Measurements from ENCODE around the gene LRRC17. TPM values are rescaled to one million over a fixed set of nuclear protein-coding genes. Genes with fewer than 3 reads are reported as not detected.

LRRC17 gene
- polyA plus RNA-seq, 1 experiment = 964 TPM

GRCh38 chr7:102908676-102909075 is 4.1 kb upstream of the LRRC17 start:
- CTCF ChIA-PET = no interaction called here
- POLR2A ChIA-PET = no interaction called here

GRCh38 chr7:102913826-102914225 is 1.0 kb downstream of the LRRC17 start:
- Histone ChIP-seq H3K9me3 (ENCODE audit: control insufficient read depth, insufficient read depth, low read length) (no peaks in the 10 kb centered on the region), H3K27me3 (ENCODE audit: control insufficient read depth, insufficient read depth, low read length) (no peaks in the 10 kb centered on the region), H3K4me3 (ENCODE audit: low read depth, low read length) (peak overlapping the region; percentile 71), H3K27ac (ENCODE audit: low read depth, low read length) (peak overlapping the region; percentile 73)
- TF ChIP-seq, protein P1, sequence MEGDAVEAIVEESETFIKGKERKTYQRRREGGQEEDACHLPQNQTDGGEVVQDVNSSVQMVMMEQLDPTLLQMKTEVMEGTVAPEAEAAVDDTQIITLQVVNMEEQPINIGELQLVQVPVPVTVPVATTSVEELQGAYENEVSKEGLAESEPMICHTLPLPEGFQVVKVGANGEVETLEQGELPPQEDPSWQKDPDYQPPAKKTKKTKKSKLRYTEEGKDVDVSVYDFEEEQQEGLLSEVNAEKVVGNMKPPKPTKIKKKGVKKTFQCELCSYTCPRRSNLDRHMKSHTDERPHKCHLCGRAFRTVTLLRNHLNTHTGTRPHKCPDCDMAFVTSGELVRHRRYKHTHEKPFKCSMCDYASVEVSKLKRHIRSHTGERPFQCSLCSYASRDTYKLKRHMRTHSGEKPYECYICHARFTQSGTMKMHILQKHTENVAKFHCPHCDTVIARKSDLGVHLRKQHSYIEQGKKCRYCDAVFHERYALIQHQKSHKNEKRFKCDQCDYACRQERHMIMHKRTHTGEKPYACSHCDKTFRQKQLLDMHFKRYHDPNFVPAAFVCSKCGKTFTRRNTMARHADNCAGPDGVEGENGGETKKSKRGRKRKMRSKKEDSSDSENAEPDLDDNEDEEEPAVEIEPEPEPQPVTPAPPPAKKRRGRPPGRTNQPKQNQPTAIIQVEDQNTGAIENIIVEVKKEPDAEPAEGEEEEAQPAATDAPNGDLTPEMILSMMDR (IDR thresholded peaks at IDR 0.05; ENCODE audit: low read depth, low read length) = no peak
- no peak for DNase-seq (ENCODE audit: low read depth, low spot score)
- POLR2A ChIA-PET = interaction anchor here (1.4 to 3.2 kb wide), 6 partner anchors 20 to 156 kb away, joined by 3 to 22 read pairs (median 16); no protein-coding TSS in a partner anchor
- CTCF ChIA-PET = interaction anchor here (0.7 to 3.9 kb wide), 3 partner anchors 12 to 156 kb away, joined by 6 to 22 read pairs (median 19); no protein-coding TSS in a partner anchor

More at GRCh38 chr7:102908676-102909075, 4.1 kb upstream of the LRRC17 start:
- DNase-seq (ENCODE audit: low read depth, low spot score) = no peak
- Histone ChIP-seq H3K9me3 (ENCODE audit: control insufficient read depth, insufficient read depth, low read length) (no peaks in the 10 kb centered on the region), H3K27ac (ENCODE audit: low read depth, low read length) (no peak overlapping the region), H3K4me3 (ENCODE audit: low read depth, low read length) (no peak overlapping the region), H3K27me3 (ENCODE audit: control insufficient read depth, insufficient read depth, low read length) (no peaks in the 10 kb centered on the region)
- TF ChIP-seq, protein P1 (IDR thresholded peaks at IDR 0.05; ENCODE audit: low read depth, low read length) = no peak

DNA sequence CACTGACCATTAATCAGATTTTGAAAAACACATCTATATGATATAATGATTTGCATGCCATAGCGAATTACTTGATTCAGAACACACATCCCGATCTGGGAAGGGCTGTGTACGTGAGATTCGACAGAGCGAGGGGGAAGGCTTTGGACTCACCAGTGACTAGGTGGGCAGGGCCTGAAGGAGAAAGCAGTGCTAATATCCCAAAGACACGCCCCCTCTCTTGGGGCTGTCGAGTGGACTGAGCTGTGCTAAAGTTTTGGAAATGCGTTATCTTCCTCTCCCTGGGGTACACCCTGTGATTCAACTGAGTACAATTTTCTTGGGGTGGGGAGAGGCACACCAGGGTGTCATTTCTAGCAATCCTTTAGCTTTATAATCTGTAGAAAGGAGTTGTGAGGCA is 1.8 kb downstream of the LRRC17 start:
- H3K4me3 ChIP-seq (ENCODE audit: low read depth, low read length) = peak overlapping the region; percentile 71
- no peaks in the 10 kb centered on the region for H3K9me3 ChIP-seq (ENCODE audit: control insufficient read depth, insufficient read depth, low read length)
- H3K27me3 ChIP-seq (ENCODE audit: control insufficient read depth, insufficient read depth, low read length) = no peaks in the 10 kb centered on the region
- ChIA-PET CTCF (interaction anchor here (0.9 to 3.9 kb wide), 3 partner anchors 11 to 147 kb away, joined by 3 to 22 read pairs (median 19); no protein-coding TSS in a partner anchor), POLR2A (interaction anchor here (0.7 to 3.2 kb wide), 7 partner anchors 19 to 166 kb away, joined by 3 to 17 read pairs (median 5); partner anchors contain the start of gene FAM185A)
- peak overlapping the region; percentile 73 for H3K27ac ChIP-seq (ENCODE audit: low read depth, low read length)
- peak; percentile 84 for DNase-seq (ENCODE audit: low read depth, low spot score)
- TF ChIP-seq, protein P1 (IDR thresholded peaks at IDR 0.05; ENCODE audit: low read depth, low read length) = no peak

GRCh38 chr7:102916426-102916825 is 3.6 kb downstream of the LRRC17 start:
- ChIA-PET CTCF (interaction anchor here (1.0 to 3.9 kb wide), 4 partner anchors 9 to 147 kb away, joined by 4 to 22 read pairs (median 12); no protein-coding TSS in a partner anchor), POLR2A (interaction anchor here (0.6 to 1.7 kb wide), 8 partner anchors 10 to 92 kb away, joined by 3 to 11 read pairs (median 4); no protein-coding TSS in a partner anchor)
- peak overlapping the region; percentile 52 for H3K4me3 ChIP-seq (ENCODE audit: low read depth, low read length)
- peak; percentile 36 for DNase-seq (ENCODE audit: low read depth, low spot score)
- H3K9me3 ChIP-seq (ENCODE audit: control insufficient read depth, insufficient read depth, low read length) = peaks cover 3% of the 10 kb centered on the region; the same call in 1 of the 2 replicates
- peak overlapping the region; percentile 43 for H3K27ac ChIP-seq (ENCODE audit: low read depth, low read length)
- TF ChIP-seq, protein P1 (IDR thresholded peaks at IDR 0.05; ENCODE audit: low read depth, low read length) = peak; percentile 28; the same call in 1 of the 2 replicates
- no peaks in the 10 kb centered on the region for H3K27me3 ChIP-seq (ENCODE audit: control insufficient read depth, insufficient read depth, low read length)

DNA sequence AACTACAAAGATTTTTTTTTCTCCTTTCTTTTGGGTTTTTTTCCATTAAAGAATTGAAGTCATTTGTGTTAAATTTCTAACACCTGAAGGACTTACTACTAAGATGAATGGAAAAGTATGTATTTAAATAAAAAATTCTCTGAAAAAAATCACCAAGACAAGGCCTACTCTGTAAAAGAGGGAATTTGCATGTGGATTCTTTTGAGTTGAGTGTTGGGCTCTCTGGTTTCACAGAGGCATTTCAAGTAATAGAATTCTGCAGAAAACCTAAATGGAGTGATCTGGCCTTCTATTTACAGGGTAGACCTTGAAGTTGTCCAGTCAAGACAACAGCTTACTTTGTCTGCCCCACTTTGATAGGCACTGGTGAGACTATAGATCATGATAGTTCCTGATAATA is 4.1 kb downstream of the LRRC17 start:
- Histone ChIP-seq H3K27me3 (ENCODE audit: control insufficient read depth, insufficient read depth, low read length) (no peaks in the 10 kb centered on the region), H3K4me3 (ENCODE audit: low read depth, low read length) (peak overlapping the region; percentile 40), H3K9me3 (ENCODE audit: control insufficient read depth, insufficient read depth, low read length) (peaks cover 3% of the 10 kb centered on the region; the same call in 1 of the 2 replicates), H3K27ac (ENCODE audit: low read depth, low read length) (no peak overlapping the region)
- POLR2A ChIA-PET = interaction anchor here (0.7 to 1.2 kb wide), 5 partner anchors 10 to 76 kb away, joined by 3 to 6 read pairs (median 4); no protein-coding TSS in a partner anchor
- TF ChIP-seq, protein P1 (IDR thresholded peaks at IDR 0.05; ENCODE audit: low read depth, low read length) = no peak
- DNase-seq (ENCODE audit: low read depth, low spot score) = no peak
- CTCF ChIA-PET = interaction anchor here (1.0 to 3.9 kb wide), 4 partner anchors 9 to 146 kb away, joined by 4 to 22 read pairs (median 12); no protein-coding TSS in a partner anchor

Data from AG04450 (cell line).